22Rv1 (cell line): ENCODE measurements around the gene PTPRC.

Experiments
- ZFX ChIP-seq: fragments of 450-650 bp; IDR thresholded peaks from 2 replicates; pipeline ENCODE4 v1.6.1; 2017; ENCODE audit warnings: antibody characterized with exemption, borderline replicate concordance
- TF ChIP-seq, protein P1 (sequence below): fragments of 450-650 bp; IDR thresholded peaks from 2 replicates; pipeline ENCODE4 v1.5.1; 2017; ENCODE audit warnings: mild to moderate bottlenecking

- TF ChIP-seq, protein P1, sequence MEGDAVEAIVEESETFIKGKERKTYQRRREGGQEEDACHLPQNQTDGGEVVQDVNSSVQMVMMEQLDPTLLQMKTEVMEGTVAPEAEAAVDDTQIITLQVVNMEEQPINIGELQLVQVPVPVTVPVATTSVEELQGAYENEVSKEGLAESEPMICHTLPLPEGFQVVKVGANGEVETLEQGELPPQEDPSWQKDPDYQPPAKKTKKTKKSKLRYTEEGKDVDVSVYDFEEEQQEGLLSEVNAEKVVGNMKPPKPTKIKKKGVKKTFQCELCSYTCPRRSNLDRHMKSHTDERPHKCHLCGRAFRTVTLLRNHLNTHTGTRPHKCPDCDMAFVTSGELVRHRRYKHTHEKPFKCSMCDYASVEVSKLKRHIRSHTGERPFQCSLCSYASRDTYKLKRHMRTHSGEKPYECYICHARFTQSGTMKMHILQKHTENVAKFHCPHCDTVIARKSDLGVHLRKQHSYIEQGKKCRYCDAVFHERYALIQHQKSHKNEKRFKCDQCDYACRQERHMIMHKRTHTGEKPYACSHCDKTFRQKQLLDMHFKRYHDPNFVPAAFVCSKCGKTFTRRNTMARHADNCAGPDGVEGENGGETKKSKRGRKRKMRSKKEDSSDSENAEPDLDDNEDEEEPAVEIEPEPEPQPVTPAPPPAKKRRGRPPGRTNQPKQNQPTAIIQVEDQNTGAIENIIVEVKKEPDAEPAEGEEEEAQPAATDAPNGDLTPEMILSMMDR, result no peak
- no peak for TF ChIP-seq ZFX
Measured at GRCh38 chr1:198662821-198663220, 24.0 kb downstream of the PTPRC start.
